ENCODE measurements around the gene VCL.

VCL gene

GRCh38 chr10:74072503-74072902 is 74.6 kb downstream of the VCL start:
- TF ChIP-seq ZBTB7A (IDR thresholded peaks at IDR 0.05; ENCODE audit: low read depth) (no peak), USF1 (IDR thresholded peaks at IDR 0.05) (no peak), NFIC (IDR thresholded peaks at IDR 0.05) (no peak), FOXM1 (IDR thresholded peaks at IDR 0.05; ENCODE audit: borderline replicate concordance, low read depth) (no peak), REST (IDR thresholded peaks at IDR 0.05; ENCODE audit: low read depth) (no peak), TCF12 (IDR thresholded peaks at IDR 0.05; ENCODE audit: low read depth) (no peak)

- TF ChIP-seq TCF12 (IDR thresholded peaks at IDR 0.05; ENCODE audit: low read depth) (no peak), MAX (IDR thresholded peaks at IDR 0.05) (no peak), NFIC (IDR thresholded peaks at IDR 0.05) (no peak), REST (IDR thresholded peaks at IDR 0.05; ENCODE audit: low read depth) (no peak), EP300 (IDR thresholded peaks at IDR 0.05; ENCODE audit: borderline replicate concordance) (no peak), CREB1 (IDR thresholded peaks at IDR 0.05; ENCODE audit: low read depth) (no peak), USF1 (IDR thresholded peaks at IDR 0.05) (no peak)
Measured at GRCh38 chr10:74075906-74076305, 78.0 kb downstream of the VCL start.

GRCh38 chr10:74076961-74077360 is 79.0 kb downstream of the VCL start:
- TF ChIP-seq USF1 (IDR thresholded peaks at IDR 0.05) (no peak), TCF12 (IDR thresholded peaks at IDR 0.05; ENCODE audit: low read depth) (no peak), EGR1 (IDR thresholded peaks at IDR 0.05) (no peak), MAX (IDR thresholded peaks at IDR 0.05) (no peak), EP300 (IDR thresholded peaks at IDR 0.05; ENCODE audit: borderline replicate concordance) (no peak), CEBPB (IDR thresholded peaks at IDR 0.05) (no peak), TAF1 (IDR thresholded peaks at IDR 0.05; ENCODE audit: low read depth) (no peak), TEAD4 (IDR thresholded peaks at IDR 0.05) (no peak), FOXM1 (IDR thresholded peaks at IDR 0.05; ENCODE audit: borderline replicate concordance, low read depth) (no peak), REST (IDR thresholded peaks at IDR 0.05; ENCODE audit: low read depth) (no peak), NFIC (IDR thresholded peaks at IDR 0.05) (no peak), YY1 (IDR thresholded peaks at IDR 0.05; ENCODE audit: low read depth) (no peak), RAD21 (IDR thresholded peaks at IDR 0.05; ENCODE audit: low read depth) (no peak), CREB1 (IDR thresholded peaks at IDR 0.05; ENCODE audit: low read depth) (no peak), ZBTB7A (IDR thresholded peaks at IDR 0.05; ENCODE audit: low read depth) (no peak)

GRCh38 chr10:74077416-74077815 is 79.5 kb downstream of the VCL start:
- TF ChIP-seq EP300 (IDR thresholded peaks at IDR 0.05; ENCODE audit: borderline replicate concordance) = no peak
- TF ChIP-seq EGR1 (IDR thresholded peaks at IDR 0.05) = no peak
- no peak for TF ChIP-seq FOXM1 (IDR thresholded peaks at IDR 0.05; ENCODE audit: borderline replicate concordance, low read depth)
- no peak for TF ChIP-seq RAD21 (IDR thresholded peaks at IDR 0.05; ENCODE audit: low read depth)
- no peak for TF ChIP-seq YY1 (IDR thresholded peaks at IDR 0.05; ENCODE audit: low read depth)
- TF ChIP-seq MAX (IDR thresholded peaks at IDR 0.05) = no peak
- no peak for TF ChIP-seq ZBTB7A (IDR thresholded peaks at IDR 0.05; ENCODE audit: low read depth)
- TF ChIP-seq TAF1 (IDR thresholded peaks at IDR 0.05; ENCODE audit: low read depth) = no peak
- no peak for TF ChIP-seq REST (IDR thresholded peaks at IDR 0.05; ENCODE audit: low read depth)
- no peak for TF ChIP-seq TEAD4 (IDR thresholded peaks at IDR 0.05)
